Breast epithelium (tissue), 3 donors: ENCODE data around the gene SPTSSB.

ENCODE experiments used
- POLR2AphosphoS5 ChIP-seq, 3 donors: sonication (generic); formaldehyde crosslinking; IDR thresholded peaks; one replicate each; pipeline ENCODE4 v1.6.1; 2017; ENCODE audit warnings: antibody characterized with exemption in 3 of 3
- TF ChIP-seq, protein P1 (sequence below), 3 donors: fragments of 450-650 bp; IDR thresholded peaks; one replicate each; pipeline ENCODE4 v1.5.1; 2016 to 2017; ENCODE audit warnings: antibody characterized with exemption in 3 of 3, mild to moderate bottlenecking in 3 of 3, moderate library complexity in 3 of 3

GRCh38 chr3:161314836-161315395 is 56.4 kb downstream of the SPTSSB start:
- TF ChIP-seq, protein P1, sequence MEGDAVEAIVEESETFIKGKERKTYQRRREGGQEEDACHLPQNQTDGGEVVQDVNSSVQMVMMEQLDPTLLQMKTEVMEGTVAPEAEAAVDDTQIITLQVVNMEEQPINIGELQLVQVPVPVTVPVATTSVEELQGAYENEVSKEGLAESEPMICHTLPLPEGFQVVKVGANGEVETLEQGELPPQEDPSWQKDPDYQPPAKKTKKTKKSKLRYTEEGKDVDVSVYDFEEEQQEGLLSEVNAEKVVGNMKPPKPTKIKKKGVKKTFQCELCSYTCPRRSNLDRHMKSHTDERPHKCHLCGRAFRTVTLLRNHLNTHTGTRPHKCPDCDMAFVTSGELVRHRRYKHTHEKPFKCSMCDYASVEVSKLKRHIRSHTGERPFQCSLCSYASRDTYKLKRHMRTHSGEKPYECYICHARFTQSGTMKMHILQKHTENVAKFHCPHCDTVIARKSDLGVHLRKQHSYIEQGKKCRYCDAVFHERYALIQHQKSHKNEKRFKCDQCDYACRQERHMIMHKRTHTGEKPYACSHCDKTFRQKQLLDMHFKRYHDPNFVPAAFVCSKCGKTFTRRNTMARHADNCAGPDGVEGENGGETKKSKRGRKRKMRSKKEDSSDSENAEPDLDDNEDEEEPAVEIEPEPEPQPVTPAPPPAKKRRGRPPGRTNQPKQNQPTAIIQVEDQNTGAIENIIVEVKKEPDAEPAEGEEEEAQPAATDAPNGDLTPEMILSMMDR (IDR thresholded peaks at IDR 0.05), result no peak
- TF ChIP-seq POLR2AphosphoS5 (IDR thresholded peaks at IDR 0.05), result no peak
